OCI-LY7 (cell line): ENCODE results near the gene SLC35A3. TPM values are rescaled to one million over a fixed set of nuclear protein-coding genes. Genes with fewer than 3 reads are reported as not detected.
A peak's percentile ranks its signal among the peaks of the same experiment; 100 is the strongest.

Experiments
- BruUV-seq: library from RNA; stranded (reverse); fragments of 400-500 nt; replicated peaks from 2 replicates; lab custom pipeline; 2021; lab: Mats Ljungman, UMichigan
- CTCF ChIA-PET: fragments of 300-600 bp; sonication (Branson Sonifier 250); formaldehyde crosslinking; loops from one replicate; lab custom pipeline; 2022; ENCODE audit warnings: antibody characterized with exemption; ENCODE audit not compliant: unreplicated experiment; lab: Charles Lee
- POLR2A ChIA-PET: fragments of 300-600 bp; sonication (Branson Sonifier 250); formaldehyde crosslinking; loops from one replicate; lab custom pipeline; 2022; ENCODE audit warnings: antibody characterized with exemption; lab: Charles Lee
- DNase-seq: peaks from one replicate; pipeline ENCODE4 v3.0.0-alpha.2; 2015; ENCODE audit warnings: low spot score
- H2AFZ ChIP-seq: fragments of 200-600 bp; sonication (generic), shearing (Covaris generic); 2 replicates; pipeline ENCODE4 v1.6.1; 2014; ENCODE audit warnings: mild to moderate bottlenecking, antibody characterized with exemption, low read length, moderate library complexity
- H3K27ac ChIP-seq: fragments of 200-600 bp; sonication (generic); 2 replicates; pipeline ENCODE4 v1.5.1; 2014; ENCODE audit warnings: mixed run types, low read depth, mild to moderate bottlenecking, moderate library complexity, low read length, inconsistent platforms; ENCODE audit not compliant: poor library complexity, severe bottlenecking
- H3K36me3 ChIP-seq: fragments of 200-600 bp; sonication (generic); 2 replicates; pipeline ENCODE4 v1.6.1; 2014; ENCODE audit warnings: mild to moderate bottlenecking, antibody characterized with exemption, low read length, moderate library complexity, mixed read lengths; ENCODE audit not compliant: insufficient read depth
- H3K4me1 ChIP-seq: fragments of 200-600 bp; sonication (generic); 2 replicates; pipeline ENCODE4 v1.5.1; 2014; ENCODE audit warnings: mild to moderate bottlenecking, low read length; ENCODE audit not compliant: insufficient read depth, poor library complexity, severe bottlenecking
- H3K4me2 ChIP-seq: fragments of 200-600 bp; sonication (generic); 2 replicates; pipeline ENCODE4 v1.6.1; 2014; ENCODE audit warnings: mild to moderate bottlenecking, low read length
- H3K4me3 ChIP-seq: fragments of 200-600 bp; sonication (generic); 2 replicates; pipeline ENCODE4 v1.5.1; 2014; ENCODE audit warnings: mild to moderate bottlenecking, low read depth, low read length; ENCODE audit not compliant: poor library complexity, severe bottlenecking
- H3K79me2 ChIP-seq: fragments of 200-600 bp; sonication (generic); 2 replicates; pipeline ENCODE4 v1.6.1; 2016; ENCODE audit warnings: low read depth, mild to moderate bottlenecking, low read length, moderate library complexity, mixed read lengths; ENCODE audit not compliant: insufficient read depth
- H3K9me2 ChIP-seq: fragments of 200-600 bp; sonication (generic); 2 replicates; pipeline ENCODE4 v1.6.1; 2016; ENCODE audit warnings: mild to moderate bottlenecking, low read length, mixed read lengths; ENCODE audit not compliant: insufficient read depth
- H3K9me3 ChIP-seq: fragments of 200-600 bp; sonication (generic); 2 replicates; pipeline ENCODE4 v1.6.1; 2014; ENCODE audit warnings: mild to moderate bottlenecking, mixed run types, low read length, mixed read lengths
- H4K20me1 ChIP-seq: fragments of 200-600 bp; sonication (generic); 2 replicates; pipeline ENCODE4 v1.6.1; 2014; ENCODE audit warnings: mild to moderate bottlenecking, antibody characterized with exemption, low read length, moderate library complexity, mixed read lengths; ENCODE audit not compliant: insufficient read depth
- EZH2phosphoT487 ChIP-seq: fragments of 200-600 bp; sonication (generic); IDR thresholded peaks from 2 replicates; pipeline ENCODE4 v1.6.1; 2018; ENCODE audit warnings: low read depth, borderline replicate concordance, mild to moderate bottlenecking, mixed run types, antibody characterized with exemption, low read length, moderate library complexity, mixed read lengths
- intact Hi-C: fragments of 100-400 bp; cut with micrococcal nuclease; formaldehyde crosslinking; loops from one replicate; pipeline ENCODE4 v1.10.0; 2022; ENCODE audit not compliant: unreplicated experiment
- total RNA-seq, 2 experiments: library from RNA; depleted of rRNA in 1 of 2; stranded (reverse); fragments of >200 nt in 1 of 2; shearing (Covaris generic) in 1 of 2; gene quantifications; 2 replicates each; pipeline ENCODE4 v1.2.3, GENCODE V29; 2014 to 2022
- TF ChIP-seq, protein P1 (sequence below): fragments of 200-600 bp; sonication (generic); conservative IDR thresholded peaks from 2 replicates; pipeline ENCODE4 v1.5.1; 2014; ENCODE audit warnings: mild to moderate bottlenecking, antibody characterized with exemption, low read length, moderate library complexity, mixed read lengths

The SLC35A3 gene
- total RNA-seq, 2 experiments from 2014 or later, result 24.8 to 26.8 TPM

DNA sequence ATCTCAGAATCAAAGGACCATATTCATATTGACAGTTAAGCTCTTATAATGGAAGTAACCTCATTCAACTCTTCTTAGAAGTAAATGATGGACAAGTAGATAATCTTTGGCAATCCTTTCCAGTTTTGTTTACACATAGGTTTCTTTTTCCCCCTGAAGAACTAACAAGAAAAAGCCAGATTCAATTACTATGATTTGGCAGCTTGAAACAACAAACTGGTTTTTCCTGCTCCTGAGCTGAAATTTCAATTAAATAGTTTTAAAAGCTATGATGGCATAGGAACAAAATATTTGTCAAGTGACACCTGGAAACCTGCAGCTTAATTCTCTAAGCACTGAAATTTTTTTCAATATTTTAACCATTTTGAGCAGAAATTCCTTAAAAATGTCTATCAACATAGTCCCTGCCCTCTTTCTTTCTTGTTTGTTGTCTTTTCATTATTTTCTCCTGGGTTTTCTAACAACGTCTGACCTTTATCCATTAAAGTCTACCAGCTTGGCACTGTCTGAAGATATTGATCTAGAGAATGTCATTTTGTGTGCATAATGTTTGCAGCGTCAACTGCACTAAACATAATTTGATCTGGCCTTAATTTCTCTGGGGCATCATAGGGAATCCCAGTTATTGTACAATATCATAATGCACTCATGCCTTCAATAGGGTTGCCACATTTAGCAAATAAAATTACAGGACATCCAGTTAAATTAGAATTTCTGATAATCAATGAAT lies 4.0 kb upstream of the SLC35A3 start:
- ChIA-PET CTCF (no interaction called here), POLR2A (interaction anchor here (0.5 to 0.9 kb wide), 4 partner anchors 11 to 391 kb away, joined by 3 to 5 read pairs (median 4); no protein-coding TSS in a partner anchor)
- H3K36me3 ChIP-seq, result no peaks in the 10 kb centered on the region
- H3K79me2 ChIP-seq, result peaks cover 5% of the 10 kb centered on the region
- TF ChIP-seq, protein P1, sequence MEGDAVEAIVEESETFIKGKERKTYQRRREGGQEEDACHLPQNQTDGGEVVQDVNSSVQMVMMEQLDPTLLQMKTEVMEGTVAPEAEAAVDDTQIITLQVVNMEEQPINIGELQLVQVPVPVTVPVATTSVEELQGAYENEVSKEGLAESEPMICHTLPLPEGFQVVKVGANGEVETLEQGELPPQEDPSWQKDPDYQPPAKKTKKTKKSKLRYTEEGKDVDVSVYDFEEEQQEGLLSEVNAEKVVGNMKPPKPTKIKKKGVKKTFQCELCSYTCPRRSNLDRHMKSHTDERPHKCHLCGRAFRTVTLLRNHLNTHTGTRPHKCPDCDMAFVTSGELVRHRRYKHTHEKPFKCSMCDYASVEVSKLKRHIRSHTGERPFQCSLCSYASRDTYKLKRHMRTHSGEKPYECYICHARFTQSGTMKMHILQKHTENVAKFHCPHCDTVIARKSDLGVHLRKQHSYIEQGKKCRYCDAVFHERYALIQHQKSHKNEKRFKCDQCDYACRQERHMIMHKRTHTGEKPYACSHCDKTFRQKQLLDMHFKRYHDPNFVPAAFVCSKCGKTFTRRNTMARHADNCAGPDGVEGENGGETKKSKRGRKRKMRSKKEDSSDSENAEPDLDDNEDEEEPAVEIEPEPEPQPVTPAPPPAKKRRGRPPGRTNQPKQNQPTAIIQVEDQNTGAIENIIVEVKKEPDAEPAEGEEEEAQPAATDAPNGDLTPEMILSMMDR, result no peak
- TF ChIP-seq EZH2phosphoT487, result no peak
- no peaks in the 10 kb centered on the region for H3K9me2 ChIP-seq
- H2AFZ ChIP-seq, result no peak overlapping the region
- BruUV-seq, result no TSS peak
- DNase-seq, result no peak
- no peak overlapping the region for H3K27ac ChIP-seq
- H3K4me2 ChIP-seq, result no peak overlapping the region
- intact Hi-C loops, result no loop called here
- no peak overlapping the region for H3K4me3 ChIP-seq
- peaks cover 4% of the 10 kb centered on the region; the same call in 1 of the 2 replicates for H4K20me1 ChIP-seq
- H3K4me1 ChIP-seq, result peaks cover 16% of the 10 kb centered on the region
- no peaks in the 10 kb centered on the region for H3K9me3 ChIP-seq

DNA sequence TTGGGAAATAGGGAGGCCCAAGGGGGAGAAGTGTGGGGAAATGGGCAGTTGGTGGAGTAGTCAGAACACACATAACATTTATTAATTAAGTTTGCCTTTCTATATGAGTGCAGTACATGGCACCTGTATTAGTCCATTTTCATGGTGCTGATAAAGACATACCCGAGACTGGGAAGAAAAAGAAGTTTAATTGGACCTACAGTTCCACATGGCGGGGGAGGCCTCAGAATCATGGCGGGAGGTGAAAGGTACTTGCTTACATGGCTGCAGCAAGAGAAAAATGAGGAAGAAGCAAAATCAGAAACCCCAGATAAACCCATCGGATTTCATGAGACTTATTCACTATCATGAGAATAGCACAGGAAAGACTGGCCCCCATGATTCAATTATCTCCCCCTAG lies 1.6 kb upstream of the SLC35A3 start:
- peak overlapping the region; percentile 81 for H3K4me2 ChIP-seq
- ChIA-PET POLR2A (interaction anchor here (0.7 kb wide), 1 partner anchor 58 kb away, joined by 4 read pairs; no protein-coding TSS in a partner anchor), CTCF (no interaction called here)
- H2AFZ ChIP-seq, result no peak overlapping the region; the same call in 1 of the 2 replicates
- no peak for DNase-seq
- no peak for TF ChIP-seq EZH2phosphoT487
- peaks cover 4% of the 10 kb centered on the region; the same call in 1 of the 2 replicates for H4K20me1 ChIP-seq
- H3K4me1 ChIP-seq, result peaks cover 19% of the 10 kb centered on the region
- intact Hi-C loops, result loop anchor here (2.0 kb wide), 2 partner anchors 71 to 165 kb away; partner anchors contain the start of genes SASS6 and TRMT13
- H3K9me3 ChIP-seq, result no peaks in the 10 kb centered on the region
- BruUV-seq, result no TSS peak
- H3K27ac ChIP-seq, result no peak overlapping the region
- no peaks in the 10 kb centered on the region for H3K9me2 ChIP-seq
- peak overlapping the region; percentile 91 for H3K4me3 ChIP-seq
- peaks cover 7% of the 10 kb centered on the region; the same call in 1 of the 2 replicates for H3K36me3 ChIP-seq
- H3K79me2 ChIP-seq, result peaks cover 27% of the 10 kb centered on the region

DNA sequence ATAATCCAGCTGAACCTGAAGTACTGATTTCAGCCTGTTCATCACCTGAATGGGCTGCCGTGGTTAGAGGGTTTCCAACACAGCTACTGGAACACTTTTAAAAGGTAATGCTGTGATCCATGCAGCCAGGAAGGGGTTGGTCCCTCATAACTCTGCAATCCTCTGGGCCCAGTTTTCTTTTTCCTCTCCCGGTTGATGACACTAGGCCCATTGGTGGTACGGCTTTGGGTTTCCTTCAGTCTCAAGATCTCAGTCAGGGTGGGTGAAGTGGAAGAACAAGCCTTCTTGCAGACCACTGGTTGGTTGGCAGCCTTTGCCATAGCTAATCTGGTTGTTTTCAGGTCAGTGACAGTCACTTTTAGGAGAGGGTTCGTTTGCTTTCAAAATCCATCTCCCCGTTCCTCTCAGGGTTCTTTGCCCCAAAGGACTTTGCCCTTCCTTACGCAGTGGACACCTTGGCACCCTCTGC lies 502 bp upstream of the SLC35A3 start:
- H3K9me3 ChIP-seq, result no peaks in the 10 kb centered on the region
- peak overlapping the region; percentile 99 for H2AFZ ChIP-seq
- ChIA-PET POLR2A (interaction anchor here (0.5 to 2.3 kb wide), 9 partner anchors 10 to 281 kb away, joined by 3 to 10 read pairs (median 4); partner anchors contain the start of genes DBT and FRRS1), CTCF (interaction anchor here (0.5 to 1.1 kb wide), 4 partner anchors 11 to 520 kb away, joined by 3 to 13 read pairs (median 3); a partner anchor contains a TSS)
- H3K36me3 ChIP-seq, result peaks cover 8% of the 10 kb centered on the region; the same call in 1 of the 2 replicates
- DNase-seq, result peak; percentile 44
- BruUV-seq, result TSS peak; percentile 88
- H3K4me1 ChIP-seq, result peaks cover 19% of the 10 kb centered on the region
- intact Hi-C loops, result loop anchor here (2.0 kb wide), 2 partner anchors 70 to 164 kb away; partner anchors contain the start of genes SASS6 and TRMT13
- TF ChIP-seq, protein P1, result no peak
- no peak for TF ChIP-seq EZH2phosphoT487
- peaks cover 4% of the 10 kb centered on the region; the same call in 1 of the 2 replicates for H4K20me1 ChIP-seq
- peak overlapping the region; percentile 74 for H3K27ac ChIP-seq
- peak overlapping the region; percentile 81 for H3K4me2 ChIP-seq
- H3K4me3 ChIP-seq, result peak overlapping the region; percentile 91
- H3K79me2 ChIP-seq, result peaks cover 37% of the 10 kb centered on the region
- H3K9me2 ChIP-seq, result no peaks in the 10 kb centered on the region
